ENCODE measurements around the gene HAL.

Gene HAL

GRCh38 chr12:95942524-95943329 is 53.4 kb downstream of the HAL start, which contains the start of gene CCDC38:
TSS of gene CCDC38 (minus strand) at chr12:95942614. CDS start at chr12:95936509, 6,105 bp downstream.
- peak; percentile 69 to 83 for DNase-seq (ENCODE audit: extremely low read depth in 1 of 2, low read depth in 1 of 2)

- DNase-seq (ENCODE audit: extremely low read depth in 1 of 2, low read depth in 1 of 2), result no peak
Measured at GRCh38 chr12:95942101-95942523, 54.0 kb downstream of the HAL start.

- no peak for DNase-seq (ENCODE audit: extremely low read depth in 1 of 2, low read depth in 1 of 2)
Measured at GRCh38 chr12:95940514-95940913, 55.6 kb downstream of the HAL start.
